Neural progenitor cell (in vitro differentiated cells): ENCODE results near the gene KLHL12. TPM values are rescaled to one million over a fixed set of nuclear protein-coding genes. Genes with fewer than 3 reads are reported as not detected.

Experiments used
- DNase-seq: peaks from one replicate; pipeline ENCODE4 v3.0.0-alpha.2; 2016; ENCODE audit warnings: low spot score
- H2AFZ ChIP-seq: fragments of 200-600 bp; sonication (generic); replicated peaks from 2 replicates; pipeline ENCODE4 v1.6.1; 2016; ENCODE audit warnings: antibody characterized with exemption
- H3F3A ChIP-seq: fragments of 200-600 bp; sonication (generic); 2 replicates; pipeline ENCODE4 v1.6.1; 2016; ENCODE audit warnings: antibody characterized with exemption, low read depth
- H3K27ac ChIP-seq: fragments of 200-600 bp; sonication (generic); 2 replicates; pipeline ENCODE4 v1.5.1; 2016; ENCODE audit warnings: mild to moderate bottlenecking
- H3K27me3 ChIP-seq: fragments of 200-600 bp; sonication (generic); 2 replicates; pipeline ENCODE4 v1.6.1; 2016; ENCODE audit warnings: mild to moderate bottlenecking, moderate library complexity
- H3K36me3 ChIP-seq: fragments of 200-600 bp; sonication (generic); 2 replicates; pipeline ENCODE4 v1.5.1; 2016
- H3K4me1 ChIP-seq: fragments of 200-600 bp; sonication (generic); 2 replicates; pipeline ENCODE4 v1.6.1; 2016; ENCODE audit warnings: mixed run types
- H3K4me2 ChIP-seq: fragments of 200-600 bp; sonication (generic); 2 replicates; pipeline ENCODE4 v1.6.1; 2016
- H3K4me3 ChIP-seq: fragments of 200-600 bp; sonication (generic); 2 replicates; pipeline ENCODE4 v1.5.1; 2016
- H3K79me2 ChIP-seq: fragments of 200-600 bp; sonication (generic); 2 replicates; pipeline ENCODE4 v1.6.1; 2016; ENCODE audit warnings: low read depth
- H3K9ac ChIP-seq: fragments of 200-600 bp; sonication (generic); 2 replicates; pipeline ENCODE4 v1.6.1; 2016
- H3K9me3 ChIP-seq: fragments of 200-600 bp; sonication (generic); 2 replicates; pipeline ENCODE4 v1.5.1; 2016; ENCODE audit warnings: low read depth
- H4K20me1 ChIP-seq: fragments of 200-600 bp; sonication (generic); 2 replicates; pipeline ENCODE4 v1.6.1; 2016; ENCODE audit warnings: low read depth
- H3K27ac Mint-ChIP-seq: 3 replicates; pipeline ENCODE4 v1.8.0; 2021; ENCODE audit warnings: mixed read lengths
- H3K27me3 Mint-ChIP-seq: 2 replicates; pipeline ENCODE4 v1.8.0; 2022; ENCODE audit warnings: low read depth, mild to moderate bottlenecking, inconsistent platforms, moderate library complexity, mixed read lengths; ENCODE audit not compliant: insufficient read depth
- H3K36me3 Mint-ChIP-seq: 3 replicates; pipeline ENCODE4 v1.8.0; 2021; ENCODE audit warnings: mixed read lengths
- H3K4me1 Mint-ChIP-seq: 3 replicates; pipeline ENCODE4 v1.8.0; 2021; ENCODE audit warnings: mixed read lengths
- H3K4me3 Mint-ChIP-seq: 3 replicates; pipeline ENCODE4 v1.8.0; 2021; ENCODE audit warnings: mild to moderate bottlenecking, moderate library complexity, mixed read lengths
- H3K9me3 Mint-ChIP-seq: 3 replicates; pipeline ENCODE4 v1.8.0; 2020; ENCODE audit warnings: mixed read lengths
- EZH2 ChIP-seq: fragments of 200-600 bp; sonication (generic); IDR thresholded peaks from 2 replicates; pipeline ENCODE4 v1.6.1; 2017; ENCODE audit warnings: antibody characterized with exemption, mild to moderate bottlenecking, moderate library complexity
- EZH2phosphoT487 ChIP-seq: fragments of 200-600 bp; sonication (generic); IDR thresholded peaks from 2 replicates; pipeline ENCODE4 v1.6.1; 2017; ENCODE audit warnings: antibody characterized with exemption
- total RNA-seq: library from RNA; depleted of rRNA; stranded (reverse); fragments of >200 nt; gene quantifications from 2 replicates; pipeline ENCODE4 v1.2.3, GENCODE V29; 2015; ENCODE audit warnings: low replicate concordance
- TF ChIP-seq, protein P1 (sequence below): fragments of 200-600 bp; sonication (generic); IDR thresholded peaks from 2 replicates; pipeline ENCODE4 v1.5.1; 2017; ENCODE audit warnings: antibody characterized with exemption, mild to moderate bottlenecking

The KLHL12 gene
- total RNA-seq, 1 donor from 2014 or later = 51.4 TPM

DNA sequence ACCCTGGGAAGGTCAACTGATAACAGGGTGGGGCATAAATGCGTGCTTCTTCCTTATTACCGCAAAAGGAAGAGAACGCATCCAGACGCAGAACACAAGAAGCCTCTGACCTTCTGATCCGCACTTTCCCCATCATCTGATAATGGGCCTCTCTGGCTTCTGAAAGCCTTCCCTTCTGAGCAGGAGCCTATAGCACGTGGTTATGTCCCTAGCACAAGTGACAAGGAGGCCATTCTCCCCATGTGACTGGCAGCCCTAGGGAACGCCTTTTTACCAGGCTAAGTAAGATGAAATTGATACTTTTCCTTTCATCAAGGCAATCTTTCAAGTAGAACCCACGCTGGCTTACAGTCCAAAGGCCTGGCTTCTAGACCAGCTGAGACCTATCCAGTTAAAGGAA lies 72.2 kb downstream of the KLHL12 start:
- Histone ChIP-seq H3K27ac (no peak overlapping the region), H3K36me3 (no peaks in the 10 kb centered on the region), H3K4me3 (no peak overlapping the region), H3K79me2 (peaks cover 23% of the 10 kb centered on the region), H2AFZ (no peak overlapping the region), H4K20me1 (peaks cover 3% of the 10 kb centered on the region), H3K4me1 (no peaks in the 10 kb centered on the region), H3K9me3 (no peaks in the 10 kb centered on the region), H3K4me2 (no peak overlapping the region), H3K27me3 (no peaks in the 10 kb centered on the region), H3K9ac (no peak overlapping the region), H3F3A (peaks cover 10% of the 10 kb centered on the region)
- TF ChIP-seq, protein P1, sequence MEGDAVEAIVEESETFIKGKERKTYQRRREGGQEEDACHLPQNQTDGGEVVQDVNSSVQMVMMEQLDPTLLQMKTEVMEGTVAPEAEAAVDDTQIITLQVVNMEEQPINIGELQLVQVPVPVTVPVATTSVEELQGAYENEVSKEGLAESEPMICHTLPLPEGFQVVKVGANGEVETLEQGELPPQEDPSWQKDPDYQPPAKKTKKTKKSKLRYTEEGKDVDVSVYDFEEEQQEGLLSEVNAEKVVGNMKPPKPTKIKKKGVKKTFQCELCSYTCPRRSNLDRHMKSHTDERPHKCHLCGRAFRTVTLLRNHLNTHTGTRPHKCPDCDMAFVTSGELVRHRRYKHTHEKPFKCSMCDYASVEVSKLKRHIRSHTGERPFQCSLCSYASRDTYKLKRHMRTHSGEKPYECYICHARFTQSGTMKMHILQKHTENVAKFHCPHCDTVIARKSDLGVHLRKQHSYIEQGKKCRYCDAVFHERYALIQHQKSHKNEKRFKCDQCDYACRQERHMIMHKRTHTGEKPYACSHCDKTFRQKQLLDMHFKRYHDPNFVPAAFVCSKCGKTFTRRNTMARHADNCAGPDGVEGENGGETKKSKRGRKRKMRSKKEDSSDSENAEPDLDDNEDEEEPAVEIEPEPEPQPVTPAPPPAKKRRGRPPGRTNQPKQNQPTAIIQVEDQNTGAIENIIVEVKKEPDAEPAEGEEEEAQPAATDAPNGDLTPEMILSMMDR = no peak
- TF ChIP-seq EZH2 (no peak), EZH2phosphoT487 (no peak)
- no peak overlapping the region for H3K4me3 Mint-ChIP-seq
- peaks cover 1% of the 10 kb centered on the region for H3K4me1 Mint-ChIP-seq
- peaks cover 2% of the 10 kb centered on the region for H3K27me3 Mint-ChIP-seq
- no peak for DNase-seq
- no peak overlapping the region for H3K27ac Mint-ChIP-seq
- no peaks in the 10 kb centered on the region for H3K9me3 Mint-ChIP-seq
- peaks cover 7% of the 10 kb centered on the region for H3K36me3 Mint-ChIP-seq

DNA sequence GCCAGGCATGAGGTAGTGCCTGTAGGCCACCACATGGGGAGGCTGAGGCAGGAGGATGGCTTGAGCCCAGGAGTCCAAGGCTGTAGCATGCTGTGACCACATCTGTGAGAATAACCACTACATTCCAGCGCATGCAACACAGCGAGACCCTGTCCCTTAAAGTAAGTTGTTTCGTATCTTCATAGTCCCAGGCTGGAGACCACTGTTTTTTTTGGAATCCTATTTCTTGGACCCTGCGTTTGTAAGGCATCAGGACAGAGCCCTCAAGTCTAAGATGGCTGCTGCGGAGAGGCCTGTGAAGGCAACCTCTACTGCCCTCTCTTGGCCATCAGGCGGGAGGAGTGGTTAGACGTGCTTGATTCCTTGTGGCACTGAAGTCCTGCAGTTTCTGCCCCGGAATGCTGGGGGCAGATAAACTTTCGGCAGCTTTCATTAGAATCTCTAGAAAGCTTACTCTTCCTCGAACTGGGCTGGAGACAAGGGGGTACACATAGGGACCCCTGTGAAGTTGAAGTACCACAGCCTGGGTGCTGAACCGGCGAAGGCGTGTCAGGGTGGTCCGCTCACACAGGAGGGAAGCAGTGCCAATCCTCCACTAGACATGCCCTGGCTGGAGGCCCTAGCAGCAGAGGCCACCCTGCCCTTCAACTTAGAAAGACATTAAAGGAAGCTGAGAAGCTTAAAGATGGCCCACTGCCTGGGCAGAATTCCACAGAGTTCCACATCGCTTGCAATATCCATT lies 74.7 kb downstream of the KLHL12 start:
- no peak overlapping the region for H2AFZ ChIP-seq
- no peak overlapping the region for H3K4me2 ChIP-seq
- DNase-seq = peak; percentile 82
- Mint-ChIP-seq H3K4me1 (no peaks in the 10 kb centered on the region), H3K27ac (no peak overlapping the region), H3K4me3 (no peak overlapping the region), H3K9me3 (no peaks in the 10 kb centered on the region), H3K27me3 (peaks cover 2% of the 10 kb centered on the region), H3K36me3 (peaks cover 6% of the 10 kb centered on the region)
- H3K27me3 ChIP-seq = no peaks in the 10 kb centered on the region
- H3K9me3 ChIP-seq = no peaks in the 10 kb centered on the region
- no peak overlapping the region for H3K9ac ChIP-seq
- H3K36me3 ChIP-seq = no peaks in the 10 kb centered on the region
- peaks cover 10% of the 10 kb centered on the region for H3F3A ChIP-seq
- H3K4me1 ChIP-seq = no peaks in the 10 kb centered on the region
- H3K4me3 ChIP-seq = no peak overlapping the region
- no peak overlapping the region for H3K27ac ChIP-seq
- no peaks in the 10 kb centered on the region for H4K20me1 ChIP-seq
- H3K79me2 ChIP-seq = peaks cover 3% of the 10 kb centered on the region
- TF ChIP-seq EZH2phosphoT487 = no peak
- TF ChIP-seq, protein P1 = peak; percentile 70

GRCh38 chr1:202850593-202851362 lies 76.3 kb downstream of the KLHL12 start:
- Histone ChIP-seq H4K20me1 (no peaks in the 10 kb centered on the region), H3K27me3 (no peaks in the 10 kb centered on the region), H3K9me3 (no peaks in the 10 kb centered on the region), H2AFZ (no peak overlapping the region), H3K79me2 (peaks cover 3% of the 10 kb centered on the region), H3K9ac (no peak overlapping the region), H3F3A (peaks cover 10% of the 10 kb centered on the region), H3K36me3 (no peaks in the 10 kb centered on the region), H3K27ac (no peak overlapping the region), H3K4me3 (no peak overlapping the region), H3K4me1 (no peaks in the 10 kb centered on the region), H3K4me2 (no peak overlapping the region)
- no peak for DNase-seq
- Mint-ChIP-seq H3K36me3 (peaks cover 4% of the 10 kb centered on the region), H3K27ac (no peak overlapping the region), H3K4me3 (peak overlapping the region; percentile 21), H3K27me3 (no peaks in the 10 kb centered on the region), H3K4me1 (peaks cover 3% of the 10 kb centered on the region), H3K9me3 (no peaks in the 10 kb centered on the region)
- TF ChIP-seq EZH2 (no peak), EZH2phosphoT487 (no peak)
- TF ChIP-seq, protein P1 = no peak
